ENCODE data around the gene SEMA6B. TPM values are rescaled to one million over a fixed set of nuclear protein-coding genes. Genes with fewer than 3 reads are reported as not detected.

SEMA6B gene
- total and polyA plus RNA-seq, 2 of the 8 experiments (the other 6 are each of a cell fraction or from before 2014, with no cell fraction given) = 31.3 to 54.4 TPM

DNA sequence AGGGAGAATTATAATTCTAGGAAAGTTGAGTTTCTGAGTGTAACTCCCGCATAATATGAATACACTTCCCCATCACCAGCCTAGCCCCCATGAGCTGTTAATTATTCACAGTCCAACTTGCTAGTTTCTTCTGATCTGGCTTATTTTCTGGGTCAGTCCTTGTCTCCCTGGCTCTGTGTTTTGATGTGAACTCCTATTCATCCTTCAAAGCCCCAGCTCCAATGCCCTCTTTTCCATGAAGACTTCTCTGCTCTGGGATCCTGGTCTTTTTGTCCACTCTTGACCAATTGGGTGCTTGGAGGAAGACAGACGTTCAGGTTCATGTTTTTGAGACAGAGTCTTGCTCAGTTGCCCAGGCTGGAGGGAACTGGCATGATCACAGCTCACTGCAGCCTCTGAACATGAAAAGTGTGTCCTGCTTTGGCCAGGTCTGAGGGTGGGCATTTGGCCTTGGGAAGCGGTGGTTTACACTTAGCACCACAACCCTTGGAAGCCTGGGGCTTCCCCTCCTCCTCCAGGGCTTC is 20.3 kb downstream of the SEMA6B start (continued):
- TF ChIP-seq, protein P1, sequence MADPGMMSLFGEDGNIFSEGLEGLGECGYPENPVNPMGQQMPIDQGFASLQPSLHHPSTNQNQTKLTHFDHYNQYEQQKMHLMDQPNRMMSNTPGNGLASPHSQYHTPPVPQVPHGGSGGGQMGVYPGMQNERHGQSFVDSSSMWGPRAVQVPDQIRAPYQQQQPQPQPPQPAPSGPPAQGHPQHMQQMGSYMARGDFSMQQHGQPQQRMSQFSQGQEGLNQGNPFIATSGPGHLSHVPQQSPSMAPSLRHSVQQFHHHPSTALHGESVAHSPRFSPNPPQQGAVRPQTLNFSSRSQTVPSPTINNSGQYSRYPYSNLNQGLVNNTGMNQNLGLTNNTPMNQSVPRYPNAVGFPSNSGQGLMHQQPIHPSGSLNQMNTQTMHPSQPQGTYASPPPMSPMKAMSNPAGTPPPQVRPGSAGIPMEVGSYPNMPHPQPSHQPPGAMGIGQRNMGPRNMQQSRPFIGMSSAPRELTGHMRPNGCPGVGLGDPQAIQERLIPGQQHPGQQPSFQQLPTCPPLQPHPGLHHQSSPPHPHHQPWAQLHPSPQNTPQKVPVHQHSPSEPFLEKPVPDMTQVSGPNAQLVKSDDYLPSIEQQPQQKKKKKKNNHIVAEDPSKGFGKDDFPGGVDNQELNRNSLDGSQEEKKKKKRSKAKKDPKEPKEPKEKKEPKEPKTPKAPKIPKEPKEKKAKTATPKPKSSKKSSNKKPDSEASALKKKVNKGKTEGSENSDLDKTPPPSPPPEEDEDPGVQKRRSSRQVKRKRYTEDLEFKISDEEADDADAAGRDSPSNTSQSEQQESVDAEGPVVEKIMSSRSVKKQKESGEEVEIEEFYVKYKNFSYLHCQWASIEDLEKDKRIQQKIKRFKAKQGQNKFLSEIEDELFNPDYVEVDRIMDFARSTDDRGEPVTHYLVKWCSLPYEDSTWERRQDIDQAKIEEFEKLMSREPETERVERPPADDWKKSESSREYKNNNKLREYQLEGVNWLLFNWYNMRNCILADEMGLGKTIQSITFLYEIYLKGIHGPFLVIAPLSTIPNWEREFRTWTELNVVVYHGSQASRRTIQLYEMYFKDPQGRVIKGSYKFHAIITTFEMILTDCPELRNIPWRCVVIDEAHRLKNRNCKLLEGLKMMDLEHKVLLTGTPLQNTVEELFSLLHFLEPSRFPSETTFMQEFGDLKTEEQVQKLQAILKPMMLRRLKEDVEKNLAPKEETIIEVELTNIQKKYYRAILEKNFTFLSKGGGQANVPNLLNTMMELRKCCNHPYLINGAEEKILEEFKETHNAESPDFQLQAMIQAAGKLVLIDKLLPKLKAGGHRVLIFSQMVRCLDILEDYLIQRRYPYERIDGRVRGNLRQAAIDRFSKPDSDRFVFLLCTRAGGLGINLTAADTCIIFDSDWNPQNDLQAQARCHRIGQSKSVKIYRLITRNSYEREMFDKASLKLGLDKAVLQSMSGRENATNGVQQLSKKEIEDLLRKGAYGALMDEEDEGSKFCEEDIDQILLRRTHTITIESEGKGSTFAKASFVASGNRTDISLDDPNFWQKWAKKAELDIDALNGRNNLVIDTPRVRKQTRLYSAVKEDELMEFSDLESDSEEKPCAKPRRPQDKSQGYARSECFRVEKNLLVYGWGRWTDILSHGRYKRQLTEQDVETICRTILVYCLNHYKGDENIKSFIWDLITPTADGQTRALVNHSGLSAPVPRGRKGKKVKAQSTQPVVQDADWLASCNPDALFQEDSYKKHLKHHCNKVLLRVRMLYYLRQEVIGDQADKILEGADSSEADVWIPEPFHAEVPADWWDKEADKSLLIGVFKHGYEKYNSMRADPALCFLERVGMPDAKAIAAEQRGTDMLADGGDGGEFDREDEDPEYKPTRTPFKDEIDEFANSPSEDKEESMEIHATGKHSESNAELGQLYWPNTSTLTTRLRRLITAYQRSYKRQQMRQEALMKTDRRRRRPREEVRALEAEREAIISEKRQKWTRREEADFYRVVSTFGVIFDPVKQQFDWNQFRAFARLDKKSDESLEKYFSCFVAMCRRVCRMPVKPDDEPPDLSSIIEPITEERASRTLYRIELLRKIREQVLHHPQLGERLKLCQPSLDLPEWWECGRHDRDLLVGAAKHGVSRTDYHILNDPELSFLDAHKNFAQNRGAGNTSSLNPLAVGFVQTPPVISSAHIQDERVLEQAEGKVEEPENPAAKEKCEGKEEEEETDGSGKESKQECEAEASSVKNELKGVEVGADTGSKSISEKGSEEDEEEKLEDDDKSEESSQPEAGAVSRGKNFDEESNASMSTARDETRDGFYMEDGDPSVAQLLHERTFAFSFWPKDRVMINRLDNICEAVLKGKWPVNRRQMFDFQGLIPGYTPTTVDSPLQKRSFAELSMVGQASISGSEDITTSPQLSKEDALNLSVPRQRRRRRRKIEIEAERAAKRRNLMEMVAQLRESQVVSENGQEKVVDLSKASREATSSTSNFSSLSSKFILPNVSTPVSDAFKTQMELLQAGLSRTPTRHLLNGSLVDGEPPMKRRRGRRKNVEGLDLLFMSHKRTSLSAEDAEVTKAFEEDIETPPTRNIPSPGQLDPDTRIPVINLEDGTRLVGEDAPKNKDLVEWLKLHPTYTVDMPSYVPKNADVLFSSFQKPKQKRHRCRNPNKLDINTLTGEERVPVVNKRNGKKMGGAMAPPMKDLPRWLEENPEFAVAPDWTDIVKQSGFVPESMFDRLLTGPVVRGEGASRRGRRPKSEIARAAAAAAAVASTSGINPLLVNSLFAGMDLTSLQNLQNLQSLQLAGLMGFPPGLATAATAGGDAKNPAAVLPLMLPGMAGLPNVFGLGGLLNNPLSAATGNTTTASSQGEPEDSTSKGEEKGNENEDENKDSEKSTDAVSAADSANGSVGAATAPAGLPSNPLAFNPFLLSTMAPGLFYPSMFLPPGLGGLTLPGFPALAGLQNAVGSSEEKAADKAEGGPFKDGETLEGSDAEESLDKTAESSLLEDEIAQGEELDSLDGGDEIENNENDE (IDR thresholded peaks at IDR 0.05; ENCODE audit: insufficient replicate concordance, low read length) = no peak
- no peak for TF ChIP-seq TAF1 (IDR thresholded peaks at IDR 0.05; ENCODE audit: low read depth, low read length)
- no peak for TF ChIP-seq EZH2 (IDR thresholded peaks at IDR 0.05; ENCODE audit: low read depth, low read length, severe bottlenecking)
- TF ChIP-seq SP4 (IDR thresholded peaks at IDR 0.05; ENCODE audit: low read length) = no peak
- no peak for TF ChIP-seq EGR1 (IDR thresholded peaks at IDR 0.05; ENCODE audit: borderline replicate concordance, low read depth, low read length)
- TF ChIP-seq GTF2F1 (IDR thresholded peaks at IDR 0.05; ENCODE audit: borderline replicate concordance, low read depth, low read length) = no peak
- no peak for TF ChIP-seq SP2 (IDR thresholded peaks at IDR 0.05; ENCODE audit: low read length)
- TF ChIP-seq, protein P2, sequence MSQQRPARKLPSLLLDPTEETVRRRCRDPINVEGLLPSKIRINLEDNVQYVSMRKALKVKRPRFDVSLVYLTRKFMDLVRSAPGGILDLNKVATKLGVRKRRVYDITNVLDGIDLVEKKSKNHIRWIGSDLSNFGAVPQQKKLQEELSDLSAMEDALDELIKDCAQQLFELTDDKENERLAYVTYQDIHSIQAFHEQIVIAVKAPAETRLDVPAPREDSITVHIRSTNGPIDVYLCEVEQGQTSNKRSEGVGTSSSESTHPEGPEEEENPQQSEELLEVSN (IDR thresholded peaks at IDR 0.05) = no peak

Measured in H1 (cell line).